Fibroblast of lung (primary cell): Measurements from ENCODE around the gene WDR27. TPM values are rescaled to one million over a fixed set of nuclear protein-coding genes. Genes with fewer than 3 reads are reported as not detected.

ENCODE experiments used
- DNase-seq, 2 donors: peaks; one replicate each; pipeline versions ENCODE4 v3.0.0 to v3.0.0-alpha.2; 2010; ENCODE audit warnings: low read depth in 2 of 2
- H2AFZ ChIP-seq: 2 replicates; pipeline ENCODE4 v1.5.1; 2012; ENCODE audit warnings: low read length, control low read depth, inconsistent platforms
- H3K27ac ChIP-seq: 2 replicates; pipeline ENCODE4 v1.5.1; 2011; ENCODE audit warnings: low read length, control low read depth; ENCODE audit not compliant: insufficient read depth
- H3K27me3 ChIP-seq: 2 replicates; pipeline ENCODE4 v1.5.1; 2011; ENCODE audit warnings: mild to moderate bottlenecking, low read length; ENCODE audit not compliant: control insufficient read depth, insufficient read depth
- H3K36me3 ChIP-seq: 2 replicates; pipeline ENCODE4 v1.5.1; 2011; ENCODE audit warnings: low read length; ENCODE audit not compliant: control insufficient read depth, insufficient read depth
- H3K4me1 ChIP-seq: 2 replicates; pipeline ENCODE4 v1.5.1; 2011; ENCODE audit warnings: low read length; ENCODE audit not compliant: control insufficient read depth, insufficient read depth; ENCODE audit errors: extremely low read depth
- H3K4me2 ChIP-seq: 2 replicates; pipeline ENCODE4 v1.5.1; 2011; ENCODE audit warnings: low read length, control low read depth; ENCODE audit not compliant: insufficient read depth; ENCODE audit errors: extremely low read depth
- H3K4me3 ChIP-seq, 4 experiments: fragments of 200-600 bp in 1 of 4; sonication (generic) in 1 of 4; replicated peaks in 1 of 4; 2 replicates each; pipeline ENCODE4 v1.5.1; 2011 to 2016; ENCODE audit warnings: low read length in 4 of 4, low read depth in 3 of 4, mild to moderate bottlenecking in 3 of 4, control low read depth in 2 of 4, inconsistent platforms in 1 of 4, mixed read lengths in 1 of 4; ENCODE audit not compliant: insufficient read depth in 1 of 4; ENCODE audit errors: control extremely low read depth in 1 of 4
- H3K79me2 ChIP-seq: 2 replicates; pipeline ENCODE4 v1.5.1; 2012; ENCODE audit warnings: mild to moderate bottlenecking, low read length, inconsistent platforms; ENCODE audit not compliant: control insufficient read depth, insufficient read depth
- H3K9ac ChIP-seq: 2 replicates; pipeline ENCODE4 v1.5.1; 2011; ENCODE audit warnings: mild to moderate bottlenecking, low read length, control low read depth; ENCODE audit not compliant: insufficient read depth
- H3K9me3 ChIP-seq: 2 replicates; pipeline ENCODE4 v1.5.1; 2012; ENCODE audit warnings: low read depth, low read length; ENCODE audit not compliant: control insufficient read depth, insufficient read depth
- H4K20me1 ChIP-seq: 2 replicates; pipeline ENCODE4 v1.5.1; 2011; ENCODE audit warnings: low read length; ENCODE audit not compliant: control insufficient read depth, insufficient read depth; ENCODE audit errors: extremely low read depth
- CTCF ChIP-seq, 2 donors: IDR thresholded peaks in 1 of 2; conservative IDR thresholded peaks in 1 of 2; 1 replicate in 1 of 2; 2 replicates in 1 of 2; pipeline ENCODE4 v1.5.1; 2011 to 2012; ENCODE audit warnings: low read length in 2 of 2, control low read depth in 1 of 2, inconsistent platforms in 1 of 2, low read depth in 1 of 2, mild to moderate bottlenecking in 1 of 2
- EZH2 ChIP-seq: IDR thresholded peaks from 2 replicates; pipeline ENCODE4 v1.5.1; 2012; ENCODE audit warnings: low read length, control low read depth, mild to moderate bottlenecking; ENCODE audit errors: missing control alignments
- polyA plus RNA-seq, 2 donors: library from polyadenylated mRNA; depleted of rRNA in 1 of 2; stranded (reverse) in 1 of 2; unstranded in 1 of 2; fragments of >200 nt; gene quantifications; 2 replicates each; pipeline ENCODE4 v1.2.1, GENCODE V29; 2011 to 2012; ENCODE audit warnings: missing spikeins in 1 of 2
- total RNA-seq: library from RNA; depleted of rRNA; stranded (reverse); fragments of >200 nt; gene quantifications from 2 replicates; pipeline ENCODE4 v1.2.1, GENCODE V29; 2014

WDR27 gene
- total and polyA plus RNA-seq, 2 donors (not counting 1 experiment from before 2014, with no cell fraction given): 8.8 to 23.3 TPM

- H3K27me3 ChIP-seq: no peaks in the 10 kb centered on the region
- TF ChIP-seq EZH2 (no peak), CTCF (conservative IDR thresholded peaks at IDR 0.05 in 1 of 2, IDR thresholded peaks at IDR 0.05 in 1 of 2; ENCODE audit: low read depth in 1 of 2, low read length in 2 of 2) (no peak)
- no peak overlapping the region for H2AFZ ChIP-seq
- H4K20me1 ChIP-seq: no peaks in the 10 kb centered on the region
- H3K27ac ChIP-seq: no peak overlapping the region
- no peak overlapping the region for H3K9ac ChIP-seq
- H3K36me3 ChIP-seq: no peaks in the 10 kb centered on the region
- H3K79me2 ChIP-seq: peaks cover 31% of the 10 kb centered on the region
- H3K4me3 ChIP-seq: no peak overlapping the region
- DNase-seq: peak in 1 of 2 donors; percentile 41
- no peaks in the 10 kb centered on the region for H3K9me3 ChIP-seq
- H3K4me2 ChIP-seq: no peak overlapping the region
- no peaks in the 10 kb centered on the region for H3K4me1 ChIP-seq
These were observed 17.3 kb upstream of the WDR27 start for GRCh38 chr6:169719117-169719516.

GRCh38 chr6:169714595-169714994 lies 12.8 kb upstream of the WDR27 start:
- DNase-seq: no peak
- Histone ChIP-seq H3K4me2 (no peak overlapping the region), H3K9ac (no peak overlapping the region), H3K4me3 (no peak overlapping the region), H3K27me3 (no peaks in the 10 kb centered on the region), H3K79me2 (peaks cover 7% of the 10 kb centered on the region), H3K27ac (no peak overlapping the region), H3K36me3 (no peaks in the 10 kb centered on the region), H3K4me1 (no peaks in the 10 kb centered on the region), H4K20me1 (no peaks in the 10 kb centered on the region), H2AFZ (no peak overlapping the region), H3K9me3 (no peaks in the 10 kb centered on the region)
- TF ChIP-seq CTCF (conservative IDR thresholded peaks at IDR 0.05 in 1 of 2, IDR thresholded peaks at IDR 0.05 in 1 of 2; ENCODE audit: low read depth in 1 of 2, low read length in 2 of 2) (no peak), EZH2 (no peak)

GRCh38 chr6:169714178-169714577 lies 12.3 kb upstream of the WDR27 start:
- Histone ChIP-seq H3K79me2 (peaks cover 4% of the 10 kb centered on the region), H3K36me3 (no peaks in the 10 kb centered on the region), H3K4me3 (no peak overlapping the region), H3K9me3 (no peaks in the 10 kb centered on the region), H3K27ac (no peak overlapping the region), H4K20me1 (no peaks in the 10 kb centered on the region), H3K27me3 (no peaks in the 10 kb centered on the region), H3K4me2 (no peak overlapping the region), H2AFZ (no peak overlapping the region), H3K4me1 (no peaks in the 10 kb centered on the region), H3K9ac (no peak overlapping the region)
- TF ChIP-seq EZH2 (no peak), CTCF (conservative IDR thresholded peaks at IDR 0.05 in 1 of 2, IDR thresholded peaks at IDR 0.05 in 1 of 2; ENCODE audit: low read depth in 1 of 2, low read length in 2 of 2) (no peak)
- DNase-seq: no peak
